HG03175 (cell line): ENCODE results near the gene BEST1.

ENCODE experiments used
- ATAC-seq: cut with Tn5 transposase; IDR thresholded peaks from one replicate; pipeline ENCODE4 v1.9.1; 2021; ENCODE audit warnings: mild to moderate bottlenecking, moderate library complexity; ENCODE audit not compliant: unreplicated experiment

BEST1 gene

DNA sequence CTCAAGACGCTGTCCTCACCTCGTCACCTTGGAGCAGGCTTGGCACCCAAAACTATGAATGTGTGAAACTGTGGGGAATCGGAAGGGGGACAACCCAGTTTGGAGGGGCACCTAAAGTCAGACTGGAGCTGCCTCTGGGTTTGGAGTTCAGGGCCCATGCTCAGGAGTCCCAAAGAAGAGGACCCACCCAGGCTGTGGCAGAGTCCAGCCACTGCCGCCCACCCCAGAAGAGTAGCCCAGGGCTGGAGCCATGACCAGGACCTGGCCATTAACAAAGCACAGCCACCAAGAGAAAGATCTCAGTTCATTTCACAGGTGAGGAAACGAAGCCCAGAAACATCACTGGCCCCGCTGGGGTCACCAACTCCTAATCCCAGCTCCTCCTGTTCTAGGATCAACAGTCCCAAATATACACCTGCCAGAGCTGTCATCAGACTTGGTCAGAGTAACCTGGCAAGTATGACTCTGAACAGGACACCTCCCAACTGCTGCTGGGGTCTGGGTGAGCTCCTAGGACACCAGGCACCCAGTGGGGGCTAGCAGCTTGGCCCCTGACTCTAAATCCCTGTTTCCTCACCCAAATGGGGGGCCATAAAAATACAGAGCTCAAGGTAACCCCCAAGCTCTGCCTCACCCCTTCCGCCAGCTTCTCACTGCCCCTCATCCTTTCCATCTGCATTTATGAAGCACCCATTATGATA lies 35.5 kb upstream of the BEST1 start:
- no peak for ATAC-seq

DNA sequence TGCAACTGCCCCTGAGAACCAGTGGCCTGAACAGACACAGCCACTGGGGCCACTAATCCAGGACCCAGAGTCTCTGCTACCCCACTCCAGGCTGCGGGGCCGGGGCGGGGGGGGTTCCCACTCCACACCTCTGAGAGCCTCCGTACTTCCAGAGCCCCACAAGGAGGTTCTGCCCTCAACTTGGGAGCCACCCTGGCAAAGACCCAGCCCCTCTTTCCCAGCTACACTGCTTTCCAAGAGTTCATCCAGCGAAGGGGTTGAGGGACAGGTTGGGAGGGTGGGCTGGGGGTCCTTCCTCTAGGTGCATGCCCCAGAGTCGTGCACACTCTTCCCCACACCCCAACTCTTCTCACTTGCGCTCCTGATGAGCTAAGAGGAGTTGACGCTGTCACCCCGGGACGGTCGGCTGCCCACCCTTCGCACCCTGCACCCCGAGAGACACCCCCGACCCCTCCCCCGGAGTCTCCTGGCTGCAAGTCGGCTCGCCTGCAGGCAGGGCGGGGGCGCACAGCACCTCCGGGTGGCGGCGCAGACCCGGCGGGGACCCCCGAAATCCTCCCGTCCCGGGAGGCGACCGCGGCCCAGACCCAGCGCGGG lies 33.3 kb upstream of the BEST1 start:
- ATAC-seq: no peak

DNA sequence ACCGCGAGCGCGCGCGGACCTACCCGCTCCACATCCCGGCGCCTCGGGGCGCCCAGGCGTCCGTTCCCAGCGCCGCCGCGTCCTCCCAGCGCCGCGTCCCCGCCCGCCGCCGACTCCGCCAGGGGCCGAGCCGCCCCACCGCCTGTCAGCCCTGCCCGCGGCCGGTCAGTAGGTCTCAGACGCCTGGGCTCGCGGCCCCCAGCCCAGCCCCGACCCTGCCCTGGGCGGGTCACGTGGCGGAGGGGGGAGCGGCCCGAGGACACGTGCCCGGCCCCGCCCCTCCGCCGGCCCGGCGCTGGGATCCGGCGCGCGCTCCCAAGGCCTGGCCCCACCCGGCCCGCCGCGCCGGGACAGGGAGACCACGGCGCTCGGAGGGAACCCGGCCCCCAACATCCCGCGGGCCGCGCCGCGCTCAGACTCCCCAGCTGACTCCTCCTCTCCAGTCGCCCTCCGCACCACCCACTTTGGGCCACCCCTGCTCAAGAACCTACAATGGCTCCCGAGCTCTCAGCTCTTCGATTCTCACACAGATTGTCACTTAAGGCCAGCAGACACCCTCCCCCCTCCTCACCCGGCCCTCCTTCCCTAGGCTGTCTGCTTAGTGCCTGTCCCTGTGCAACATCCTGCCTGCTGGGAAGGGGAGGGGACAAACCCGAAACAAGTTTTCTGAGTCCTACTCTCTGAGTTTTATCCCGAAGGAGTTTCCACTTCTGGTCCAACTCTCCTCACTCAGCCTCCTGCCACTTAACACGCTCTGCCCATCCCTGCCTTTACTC lies 32.6 kb upstream of the BEST1 start, which contains the start of gene RAB3IL1:
TSS of gene RAB3IL1 (minus strand) at position 233 of the 776 bp plus-strand sequence. CDS start at position 34, 199 bp downstream.
- no peak for ATAC-seq

DNA sequence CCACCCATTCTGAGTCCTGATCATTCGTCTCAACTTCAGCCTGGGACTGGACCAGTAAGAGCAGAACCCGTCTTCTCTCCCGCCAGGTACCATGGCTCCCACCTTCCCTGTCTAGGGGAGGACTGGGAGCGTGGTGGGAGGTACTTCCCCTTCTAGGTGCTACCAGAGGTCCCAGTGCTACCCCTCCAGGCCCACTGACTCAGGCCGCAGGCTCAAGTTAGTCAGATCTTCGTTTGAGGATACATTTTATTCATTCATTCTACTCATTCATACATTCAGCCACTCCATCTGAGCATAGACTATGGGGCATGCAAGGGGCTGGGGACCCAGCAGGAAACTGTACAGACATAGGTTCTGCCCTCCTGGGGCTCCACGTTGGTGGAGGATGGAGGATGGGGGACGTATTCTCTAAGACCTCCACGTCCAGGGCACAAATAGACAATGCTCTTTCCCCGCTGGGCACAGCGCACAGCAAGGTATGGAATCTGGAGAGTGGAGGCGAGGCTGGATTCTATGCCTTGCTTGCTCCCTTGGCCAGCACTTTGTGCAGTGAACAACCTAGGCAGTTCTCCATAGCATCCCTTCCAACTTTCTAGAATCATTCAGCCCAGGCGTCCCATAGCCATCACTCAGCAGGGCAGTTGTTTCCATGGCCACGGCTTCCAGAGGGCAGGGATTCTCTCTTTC lies 31.8 kb upstream of the BEST1 start:
- ATAC-seq: no peak

GRCh38 chr11:61918938-61919704 lies 31.0 kb upstream of the BEST1 start:
- no peak for ATAC-seq

DNA sequence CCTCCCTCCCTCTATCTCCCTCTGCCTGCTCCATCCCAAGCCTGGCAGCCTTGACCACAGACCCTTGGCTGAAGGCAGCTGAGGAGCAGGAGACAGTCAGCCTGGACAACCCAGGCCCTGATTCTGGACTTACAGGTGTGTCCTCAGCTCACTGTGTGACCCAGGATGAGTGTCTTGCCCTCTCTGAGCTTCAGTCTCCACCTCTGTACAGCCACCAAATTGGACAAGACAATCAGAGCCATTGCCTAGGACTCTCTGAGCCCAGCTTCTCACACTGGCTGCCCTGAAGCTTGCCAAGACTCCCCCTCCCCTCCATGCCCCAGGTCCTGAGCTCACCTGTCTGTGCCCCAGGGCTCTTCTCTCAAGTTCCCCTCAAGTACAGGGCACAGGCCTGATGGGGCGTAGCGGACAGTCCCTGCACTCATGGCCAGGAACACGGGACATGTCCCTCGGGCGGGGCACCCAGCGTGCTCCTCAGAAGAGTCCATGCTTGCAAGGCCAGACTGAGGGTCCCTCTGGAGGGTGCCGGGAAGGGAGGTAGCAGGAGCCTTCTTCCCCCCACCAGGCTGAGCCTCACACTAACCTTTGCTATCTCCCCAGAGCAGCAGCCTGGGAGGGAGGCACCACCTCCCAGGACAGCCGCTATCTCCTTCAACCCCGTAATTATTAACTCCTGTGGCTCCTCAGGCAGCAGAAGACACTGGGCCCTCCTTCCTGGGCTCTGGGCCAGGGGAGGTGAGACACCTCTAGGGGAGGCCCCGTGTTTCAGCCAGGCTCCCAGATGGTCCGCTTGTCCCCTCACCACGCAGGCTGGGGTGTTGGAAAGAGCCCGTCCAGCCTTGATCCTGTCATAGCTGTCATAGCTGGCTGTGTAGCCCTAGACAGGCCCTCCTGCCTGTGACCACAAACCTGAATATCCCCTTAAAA lies 30.2 kb upstream of the BEST1 start:
- ATAC-seq: no peak

GRCh38 chr11:61921446-61921845 lies 28.7 kb upstream of the BEST1 start:
- ATAC-seq: no peak

DNA sequence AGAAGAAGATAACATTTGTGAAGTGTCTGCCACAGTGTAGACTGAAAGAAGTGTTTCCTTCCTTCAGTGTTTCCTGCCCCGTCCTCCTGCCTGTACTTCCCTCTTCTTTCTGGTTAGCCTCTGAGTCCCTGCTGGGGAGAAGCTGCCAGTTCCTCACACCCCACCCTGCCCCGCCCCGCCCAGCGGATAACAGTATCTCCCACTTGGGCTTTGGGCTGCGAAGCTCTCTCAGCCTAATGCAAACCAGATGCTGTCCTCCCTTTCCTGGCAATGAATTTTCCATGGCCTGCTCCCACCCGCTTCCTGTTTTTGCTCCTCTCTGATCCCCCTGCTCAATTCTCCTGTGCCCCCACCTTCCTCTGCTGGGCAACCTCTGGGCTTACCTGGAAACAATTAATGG lies 27.6 kb upstream of the BEST1 start:
- ATAC-seq: no peak

- no peak for ATAC-seq
Measured at GRCh38 chr11:61923166-61924063, 26.7 kb upstream of the BEST1 start.

DNA sequence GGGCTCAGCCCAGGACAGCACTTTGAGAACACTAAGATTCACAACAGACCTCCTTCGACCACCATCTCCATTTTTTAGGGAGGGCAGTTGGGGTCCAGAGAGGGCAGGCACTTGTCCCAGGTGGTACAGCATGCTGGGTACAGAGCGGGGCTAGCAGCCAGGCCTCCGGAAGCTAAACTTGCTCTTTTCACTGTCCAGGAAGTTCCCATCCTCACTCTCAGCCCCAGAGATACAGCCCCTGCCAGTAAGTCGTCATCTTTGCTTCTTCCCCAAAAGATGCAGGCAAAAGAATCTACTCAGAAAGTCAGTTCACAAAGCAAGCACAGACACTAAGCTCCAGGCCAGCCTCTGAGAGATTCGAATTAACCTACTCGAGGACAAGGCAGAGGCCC lies 26.1 kb upstream of the BEST1 start:
- ATAC-seq: no peak

- ATAC-seq: no peak
Measured at GRCh38 chr11:61925736-61926135, 24.4 kb upstream of the BEST1 start.

DNA sequence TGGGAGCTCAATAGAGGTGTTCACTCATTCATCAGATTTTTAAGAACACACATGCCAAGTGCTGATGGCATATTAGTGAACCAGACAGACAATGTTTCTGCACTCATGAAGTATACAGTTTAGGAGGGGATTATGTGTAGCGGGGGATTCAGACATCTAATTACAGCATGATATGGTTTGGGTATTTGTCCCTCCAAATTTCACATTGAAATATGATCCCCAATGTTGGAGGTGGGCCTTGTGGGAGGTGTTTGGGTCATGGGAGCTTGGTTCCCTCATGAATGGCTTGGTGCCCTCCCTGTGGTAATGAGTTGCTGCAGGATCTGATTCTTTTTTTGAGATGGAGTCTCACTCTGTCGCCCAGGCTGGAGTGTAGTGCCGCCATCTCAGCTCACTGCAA lies 23.9 kb upstream of the BEST1 start:
- ATAC-seq: no peak

GRCh38 chr11:61927501-61927900 lies 22.6 kb upstream of the BEST1 start:
- no peak for ATAC-seq

DNA sequence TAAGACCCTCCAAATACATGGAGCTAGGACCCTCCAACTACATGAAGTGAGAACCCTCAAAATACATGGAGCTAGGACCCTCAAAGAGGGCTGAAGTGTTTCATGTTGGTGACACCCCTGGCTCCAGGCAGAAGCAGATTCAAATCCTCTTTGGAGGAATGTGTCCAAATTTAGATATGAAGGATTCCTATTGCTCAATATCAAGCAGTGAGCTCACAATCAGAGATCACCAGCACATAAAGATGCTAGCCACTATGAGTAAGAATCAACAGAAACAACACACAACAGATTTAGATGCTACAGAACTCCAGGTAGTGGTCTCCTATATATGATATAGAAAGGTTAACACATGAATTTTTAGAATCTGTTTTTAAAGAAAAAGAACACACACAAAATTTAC lies 21.5 kb upstream of the BEST1 start:
- ATAC-seq: no peak

DNA sequence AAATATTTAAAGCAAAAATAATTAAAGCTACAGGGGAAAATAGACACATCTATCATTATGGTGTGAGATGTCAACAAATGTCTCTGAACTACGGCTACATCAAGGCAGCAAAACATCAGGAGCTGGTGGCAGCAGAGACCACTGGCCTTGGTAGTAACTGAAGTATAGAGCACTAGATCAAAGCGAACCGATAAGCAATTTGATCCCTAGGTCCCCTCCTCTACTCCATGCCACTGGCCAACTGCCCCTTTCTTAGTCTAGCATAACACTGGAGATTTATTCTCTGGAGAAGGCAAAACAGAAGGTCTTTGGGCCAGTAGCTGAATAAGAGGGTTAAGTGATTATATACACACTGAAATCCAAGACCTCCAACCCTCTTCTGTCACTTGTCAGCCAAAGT lies 19.2 kb upstream of the BEST1 start:
- no peak for ATAC-seq

GRCh38 chr11:61935861-61936260 lies 14.3 kb upstream of the BEST1 start:
- ATAC-seq: no peak

GRCh38 chr11:61940466-61940865 lies 9.7 kb upstream of the BEST1 start:
- no peak for ATAC-seq

- no peak for ATAC-seq
Measured at GRCh38 chr11:61945191-61945590, 5.0 kb upstream of the BEST1 start.

DNA sequence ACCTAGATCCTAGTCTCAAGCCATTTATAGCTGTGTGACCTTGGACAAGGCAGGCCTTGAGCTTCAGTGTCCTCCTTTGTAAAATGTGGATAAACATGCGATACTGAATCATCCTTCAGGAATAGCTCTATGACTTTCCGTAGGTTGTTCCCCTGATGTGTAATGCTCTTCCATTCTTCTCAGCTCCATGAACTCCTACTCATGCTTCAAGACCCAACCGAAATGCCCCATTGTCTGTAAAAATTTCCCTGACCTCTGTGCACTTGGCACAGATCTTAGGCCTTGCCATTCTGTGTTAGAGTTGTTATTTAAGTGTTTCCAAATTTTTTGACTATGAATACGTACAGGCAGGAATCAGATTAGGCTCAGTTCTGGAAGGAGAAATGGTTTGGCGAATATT lies 3.3 kb upstream of the BEST1 start:
- no peak for ATAC-seq
